Mucosa of descending colon (tissue), 3 donors: Measurements from ENCODE around the gene CAV2. TPM values are rescaled to one million over a fixed set of nuclear protein-coding genes. Genes with fewer than 3 reads are reported as not detected.

Experiments used
- ATAC-seq: fragments of 200-7000 bp; cut with Tn5 transposase; one replicate; pipeline ENCODE4 v1.9.1; 2020; ENCODE audit warnings: mild to moderate bottlenecking, moderate library complexity
- DNase-seq, 3 donors: peaks; one replicate each; pipeline ENCODE4 v3.0.0-alpha.2; 2020
- H3K36me3 ChIP-seq: fragments of 200-600 bp; one replicate; pipeline ENCODE4 v1.8.0; 2021; ENCODE audit warnings: low read depth, mild to moderate bottlenecking
- H3K4me1 ChIP-seq: fragments of 200-600 bp; one replicate; pipeline ENCODE4 v1.8.0; 2021; ENCODE audit warnings: low read depth, mild to moderate bottlenecking
- H3K4me3 ChIP-seq: fragments of 200-600 bp; one replicate; pipeline ENCODE4 v1.8.0; 2021; ENCODE audit warnings: mild to moderate bottlenecking
- H3K9me3 ChIP-seq: fragments of 200-600 bp; one replicate; pipeline ENCODE4 v1.8.0; 2021; ENCODE audit warnings: mild to moderate bottlenecking
- intact Hi-C, 2 donors: fragments of 100-400 bp; cut with DNase I in 1 of 2; cut with micrococcal nuclease in 1 of 2; formaldehyde crosslinking; loops; one replicate each; pipeline versions ENCODE4 v1.11.0 to v1.11.1; 2022; cut with DNase I, micrococcal nuclease
- total RNA-seq, 3 donors: library from RNA; stranded (reverse); fragmentation: NEBNext Ultra II Directional in 2 of 3; extraction: Animal tissue kit (Norgen Biotek cat#: 25700) in 2 of 3; gene quantifications; one replicate each; pipeline versions ENCODE4 v1.2.1 to v1.2.4, GENCODE V29; 2021 to 2023
- TF ChIP-seq, protein P1 (sequence below): fragments of 200-600 bp; IDR thresholded peaks from one replicate; pipeline ENCODE4 v1.8.0; 2022; ENCODE audit warnings: antibody characterized with exemption, mild to moderate bottlenecking
- donor health status: DM: no; HTN: no; CAD: no; lungs with moderate emphysema.
- donor health status: DM: no; HTN: no; CAD: no.
- donor health status: DM: no; HTN: yes; CAD: no.

Gene CAV2
- total RNA-seq, 3 donors from 2014 or later: 6.3 to 42.4 (median 10.2) TPM

DNA sequence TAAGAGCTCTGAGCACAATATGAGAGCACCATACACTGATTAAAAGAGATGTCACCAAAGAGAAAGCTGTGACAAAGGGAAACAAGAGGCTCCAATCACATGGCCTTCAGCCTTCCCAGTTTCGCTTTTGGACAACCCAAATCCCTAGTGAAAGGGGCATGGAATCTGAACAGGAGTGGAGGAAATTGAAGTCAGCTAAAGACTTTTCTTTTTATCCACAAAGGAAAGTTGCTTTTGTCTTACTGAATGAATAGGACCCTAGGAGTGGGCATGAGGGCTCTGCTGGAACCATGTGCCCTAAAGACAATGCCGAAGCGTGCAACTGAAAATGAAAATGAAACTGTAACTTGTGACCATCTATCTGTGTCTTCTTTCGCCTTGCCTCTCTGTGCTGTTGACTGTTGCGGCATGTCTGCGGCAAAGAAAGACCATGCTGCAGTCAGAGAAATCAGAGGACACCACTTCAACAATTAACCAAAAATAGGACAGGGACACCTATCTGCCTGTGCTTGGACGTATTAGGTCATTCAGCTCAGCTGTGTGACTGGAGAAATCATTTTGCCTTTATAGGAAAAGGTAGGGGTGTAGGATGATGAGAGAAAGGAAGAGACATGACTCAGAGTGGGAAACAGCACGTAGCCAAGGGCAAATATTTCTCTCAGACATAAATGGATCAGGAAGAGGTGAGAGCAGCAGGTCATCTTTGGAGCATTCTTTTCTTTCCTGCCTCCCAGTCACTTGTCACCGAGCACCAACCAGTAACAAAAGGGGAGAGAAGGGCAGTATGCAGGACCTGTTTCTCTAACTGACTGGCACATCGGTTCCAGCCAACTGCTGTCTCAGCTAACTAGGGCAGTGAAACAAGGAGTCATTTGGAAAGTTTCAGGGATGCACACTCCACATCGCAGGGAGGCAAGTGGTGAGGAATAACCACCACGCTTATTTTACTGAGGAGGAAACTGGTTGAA is 12.3 kb downstream of the CAV2 start:
- no peaks in the 10 kb centered on the region for H3K9me3 ChIP-seq
- DNase-seq (peak in 1 of 3 donors; percentile 27), ATAC-seq (peak; percentile 91)
- no peaks in the 10 kb centered on the region for H3K4me1 ChIP-seq
- H3K36me3 ChIP-seq: no peaks in the 10 kb centered on the region
- no peak overlapping the region for H3K4me3 ChIP-seq
- TF ChIP-seq, protein P1, sequence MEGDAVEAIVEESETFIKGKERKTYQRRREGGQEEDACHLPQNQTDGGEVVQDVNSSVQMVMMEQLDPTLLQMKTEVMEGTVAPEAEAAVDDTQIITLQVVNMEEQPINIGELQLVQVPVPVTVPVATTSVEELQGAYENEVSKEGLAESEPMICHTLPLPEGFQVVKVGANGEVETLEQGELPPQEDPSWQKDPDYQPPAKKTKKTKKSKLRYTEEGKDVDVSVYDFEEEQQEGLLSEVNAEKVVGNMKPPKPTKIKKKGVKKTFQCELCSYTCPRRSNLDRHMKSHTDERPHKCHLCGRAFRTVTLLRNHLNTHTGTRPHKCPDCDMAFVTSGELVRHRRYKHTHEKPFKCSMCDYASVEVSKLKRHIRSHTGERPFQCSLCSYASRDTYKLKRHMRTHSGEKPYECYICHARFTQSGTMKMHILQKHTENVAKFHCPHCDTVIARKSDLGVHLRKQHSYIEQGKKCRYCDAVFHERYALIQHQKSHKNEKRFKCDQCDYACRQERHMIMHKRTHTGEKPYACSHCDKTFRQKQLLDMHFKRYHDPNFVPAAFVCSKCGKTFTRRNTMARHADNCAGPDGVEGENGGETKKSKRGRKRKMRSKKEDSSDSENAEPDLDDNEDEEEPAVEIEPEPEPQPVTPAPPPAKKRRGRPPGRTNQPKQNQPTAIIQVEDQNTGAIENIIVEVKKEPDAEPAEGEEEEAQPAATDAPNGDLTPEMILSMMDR: no peak
- intact Hi-C loops: no loop called here

- ATAC-seq: no peak
- TF ChIP-seq, protein P1: no peak
- intact Hi-C loops: no loop called here
- H3K4me3 ChIP-seq: no peak overlapping the region
- no peaks in the 10 kb centered on the region for H3K9me3 ChIP-seq
- H3K36me3 ChIP-seq: no peaks in the 10 kb centered on the region
- no peak for DNase-seq
- H3K4me1 ChIP-seq: no peaks in the 10 kb centered on the region
These were observed 13.1 kb downstream of the CAV2 start for GRCh38 chr7:116512520-116513188.

- Histone ChIP-seq H3K36me3 (no peaks in the 10 kb centered on the region), H3K9me3 (no peaks in the 10 kb centered on the region), H3K4me1 (no peaks in the 10 kb centered on the region), H3K4me3 (no peak overlapping the region)
- DNase-seq (no peak), ATAC-seq (no peak)
- TF ChIP-seq, protein P1: no peak
- intact Hi-C loops: no loop called here
These were observed 16.0 kb downstream of the CAV2 start for GRCh38 chr7:116515584-116515983.

DNA sequence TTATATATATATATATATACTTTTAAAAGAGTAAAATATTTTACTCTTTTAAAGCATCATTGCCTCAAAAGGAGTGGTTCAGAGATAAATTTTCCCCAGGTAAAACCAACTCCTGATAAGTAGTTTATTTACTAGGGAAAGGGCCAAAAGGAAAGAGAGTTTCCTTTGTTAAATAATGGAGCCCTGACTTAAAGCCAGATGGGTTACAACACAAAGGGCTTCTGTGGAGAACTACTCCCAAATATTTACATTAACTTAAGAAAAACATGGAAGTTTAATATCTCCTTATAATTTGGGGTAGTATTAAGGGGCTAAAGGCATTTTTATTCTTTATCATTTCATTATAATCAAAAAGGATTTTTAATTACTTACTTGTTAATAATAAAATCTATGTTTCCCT is 16.8 kb downstream of the CAV2 start:
- intact Hi-C loops: no loop called here
- ATAC-seq: no peak
- H3K4me1 ChIP-seq: no peaks in the 10 kb centered on the region
- no peak for DNase-seq
- H3K4me3 ChIP-seq: no peak overlapping the region
- TF ChIP-seq, protein P1: no peak
- H3K36me3 ChIP-seq: no peaks in the 10 kb centered on the region
- H3K9me3 ChIP-seq: no peaks in the 10 kb centered on the region

DNA sequence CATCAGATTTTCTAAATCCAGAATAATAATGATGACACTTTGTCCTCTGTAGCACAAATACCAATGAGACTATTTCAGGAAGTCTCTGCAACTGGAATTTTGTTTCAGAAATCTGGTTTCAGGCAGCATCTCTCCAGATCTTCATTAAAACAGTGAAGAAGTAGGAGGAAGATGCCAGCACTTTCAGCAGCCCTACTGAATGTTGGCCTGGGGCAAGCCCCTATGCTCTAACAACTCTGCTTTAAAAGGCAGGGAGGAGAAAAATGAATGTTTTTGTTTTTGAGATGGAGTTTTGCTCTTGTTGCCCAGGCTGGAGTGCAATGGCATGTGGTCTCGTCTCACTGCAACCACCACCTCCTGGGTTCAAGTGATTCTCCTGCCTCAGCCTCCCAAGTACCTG is 18.1 kb downstream of the CAV2 start:
- Histone ChIP-seq H3K4me3 (no peak overlapping the region), H3K4me1 (no peaks in the 10 kb centered on the region), H3K36me3 (no peaks in the 10 kb centered on the region), H3K9me3 (no peaks in the 10 kb centered on the region)
- DNase-seq (no peak), ATAC-seq (no peak)
- TF ChIP-seq, protein P1: no peak
- intact Hi-C loops: no loop called here
